Measurements from ENCODE around the gene U2AF2. TPM values are rescaled to one million over a fixed set of nuclear protein-coding genes. Genes with fewer than 3 reads are reported as not detected.

The U2AF2 gene
- total RNA-seq, 2 donors from 2014 or later, result 82.4 to 87.5 TPM

GRCh38 chr19:55669418-55670279 lies 14.8 kb downstream of the U2AF2 start:
- DNase-seq (no peak), ATAC-seq (no peak)
- intact Hi-C loops (cut with DNase I), result no loop called here

- DNase-seq, result no peak
- ATAC-seq, result no peak
- intact Hi-C loops (cut with DNase I), result no loop called here
Observed at GRCh38 chr19:55670280-55671053, 15.6 kb downstream of the U2AF2 start.

- DNase-seq (no peak), ATAC-seq (no peak)
- intact Hi-C loops (cut with DNase I), result no loop called here
Observed at GRCh38 chr19:55671054-55671378, 16.2 kb downstream of the U2AF2 start.

GRCh38 chr19:55672418-55672817 lies 17.6 kb downstream of the U2AF2 start:
- intact Hi-C loops (cut with DNase I), result no loop called here
- ATAC-seq, result no peak
- DNase-seq, result no peak

- DNase-seq (no peak), ATAC-seq (no peak)
- intact Hi-C loops (cut with DNase I), result no loop called here
Observed at GRCh38 chr19:55673465-55673864, 18.6 kb downstream of the U2AF2 start.

GRCh38 chr19:55673889-55674288 lies 19.1 kb downstream of the U2AF2 start:
- DNase-seq, result no peak
- ATAC-seq, result no peak
- intact Hi-C loops (cut with DNase I), result no loop called here

- intact Hi-C loops (cut with DNase I), result no loop called here
- DNase-seq, result no peak
Observed at GRCh38 chr19:55674459-55674840, 19.6 kb downstream of the U2AF2 start.

GRCh38 chr19:55674841-55675660 lies 20.2 kb downstream of the U2AF2 start, which contains the start of gene EPN1:
Gene EPN1 (plus strand): TSS chr19:55675226. CDS start chr19:55678628, 3,402 bp downstream.
- DNase-seq (peak; percentile 97), ATAC-seq (peak; percentile 92 to 96)
- intact Hi-C loops (cut with DNase I), result no loop called here

More at GRCh38 chr19:55674459-55674840, 19.6 kb downstream of the U2AF2 start:
- peak in 1 of 2 donors; percentile 1 for ATAC-seq

- DNase-seq (no peak), ATAC-seq (no peak)
- intact Hi-C loops (cut with DNase I), result no loop called here
Observed at GRCh38 chr19:55675661-55676354, 21.0 kb downstream of the U2AF2 start.

GRCh38 chr19:55676383-55676782 lies 21.5 kb downstream of the U2AF2 start:
- intact Hi-C loops (cut with DNase I), result no loop called here
- DNase-seq (peak; percentile 61), ATAC-seq (no peak)

GRCh38 chr19:55676889-55677505 lies 22.2 kb downstream of the U2AF2 start:
- intact Hi-C loops (cut with DNase I), result no loop called here
- DNase-seq, result no peak

GRCh38 chr19:55677572-55678028 lies 22.8 kb downstream of the U2AF2 start:
- ATAC-seq (no peak), DNase-seq (no peak)

More at GRCh38 chr19:55676889-55677505, 22.2 kb downstream of the U2AF2 start:
- no peak for ATAC-seq

GRCh38 chr19:55678121-55678671 lies 23.4 kb downstream of the U2AF2 start:
- ATAC-seq (peak in 1 of 2 donors; percentile 17), DNase-seq (no peak)
- intact Hi-C loops (cut with DNase I), result no loop called here

More at GRCh38 chr19:55677572-55678028, 22.8 kb downstream of the U2AF2 start:
- intact Hi-C loops (cut with DNase I), result no loop called here

- intact Hi-C loops (cut with DNase I), result no loop called here
- DNase-seq (no peak), ATAC-seq (no peak)
Observed at GRCh38 chr19:55679343-55680257, 24.8 kb downstream of the U2AF2 start.

GRCh38 chr19:55680339-55681130 lies 25.7 kb downstream of the U2AF2 start:
- intact Hi-C loops (cut with DNase I), result no loop called here
- DNase-seq (no peak), ATAC-seq (no peak)

All from left cardiac atrium (tissue), 4 donors.